ENCODE measurements around the gene NR1D2.

Gene NR1D2

DNA sequence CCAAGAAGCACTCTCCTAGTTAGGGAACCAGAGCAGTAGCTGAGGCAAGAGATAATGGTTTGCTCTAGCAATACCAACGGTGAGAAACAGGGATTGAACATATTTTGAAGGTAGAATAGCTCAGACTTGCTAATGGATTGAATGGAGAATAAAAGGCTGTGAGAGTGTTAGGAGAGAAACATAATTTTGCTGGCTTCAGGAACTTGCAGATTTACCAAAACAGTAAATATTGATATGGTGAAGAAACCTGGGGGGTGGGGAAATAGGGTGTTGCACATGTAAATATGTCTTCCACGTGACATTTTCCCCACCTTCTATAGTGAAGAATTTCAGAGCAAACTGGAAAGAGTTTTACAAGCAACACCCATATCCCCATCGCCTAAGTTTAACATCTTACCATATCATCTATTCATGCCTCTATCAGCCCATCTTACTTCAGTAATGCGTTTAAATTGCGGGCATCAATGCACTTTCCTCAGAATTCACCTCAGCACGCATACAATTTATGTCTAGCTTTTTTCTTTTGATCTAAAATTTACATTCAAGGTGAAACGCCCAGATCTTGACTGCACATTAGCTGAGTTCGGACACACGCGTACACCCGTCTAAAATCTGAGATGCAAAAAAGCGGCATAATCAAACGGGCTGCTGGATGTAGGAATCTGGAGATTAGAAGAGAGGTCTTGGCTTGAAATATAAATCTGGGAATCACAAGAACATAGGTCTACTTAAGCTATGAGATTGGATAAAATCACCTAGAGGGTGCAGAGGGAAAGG, 891 bp upstream of the NR1D2 start:
- TF ChIP-seq, protein P1, sequence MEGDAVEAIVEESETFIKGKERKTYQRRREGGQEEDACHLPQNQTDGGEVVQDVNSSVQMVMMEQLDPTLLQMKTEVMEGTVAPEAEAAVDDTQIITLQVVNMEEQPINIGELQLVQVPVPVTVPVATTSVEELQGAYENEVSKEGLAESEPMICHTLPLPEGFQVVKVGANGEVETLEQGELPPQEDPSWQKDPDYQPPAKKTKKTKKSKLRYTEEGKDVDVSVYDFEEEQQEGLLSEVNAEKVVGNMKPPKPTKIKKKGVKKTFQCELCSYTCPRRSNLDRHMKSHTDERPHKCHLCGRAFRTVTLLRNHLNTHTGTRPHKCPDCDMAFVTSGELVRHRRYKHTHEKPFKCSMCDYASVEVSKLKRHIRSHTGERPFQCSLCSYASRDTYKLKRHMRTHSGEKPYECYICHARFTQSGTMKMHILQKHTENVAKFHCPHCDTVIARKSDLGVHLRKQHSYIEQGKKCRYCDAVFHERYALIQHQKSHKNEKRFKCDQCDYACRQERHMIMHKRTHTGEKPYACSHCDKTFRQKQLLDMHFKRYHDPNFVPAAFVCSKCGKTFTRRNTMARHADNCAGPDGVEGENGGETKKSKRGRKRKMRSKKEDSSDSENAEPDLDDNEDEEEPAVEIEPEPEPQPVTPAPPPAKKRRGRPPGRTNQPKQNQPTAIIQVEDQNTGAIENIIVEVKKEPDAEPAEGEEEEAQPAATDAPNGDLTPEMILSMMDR (IDR thresholded peaks at IDR 0.05; ENCODE audit: control insufficient read depth, extremely low read depth, insufficient read depth) = no peak
- peak overlapping the region; percentile 63 for H3K4me3 ChIP-seq (ENCODE audit: low read depth, low read length)
- no peak for DNase-seq (ENCODE audit: low read depth)

DNA sequence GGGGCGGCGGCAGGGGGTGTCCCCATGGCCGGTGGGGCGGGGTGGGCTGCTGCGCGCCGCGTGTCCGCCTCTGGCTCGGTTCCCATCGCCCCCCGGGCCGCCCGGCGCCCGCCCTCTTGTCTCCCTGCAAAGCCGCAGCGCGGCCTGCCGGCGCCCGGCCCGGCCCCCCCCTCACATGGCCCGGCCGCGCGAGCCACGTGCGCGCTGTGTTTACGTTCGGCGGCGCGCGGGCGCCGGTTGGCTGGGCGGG, 502 bp downstream of the NR1D2 start:
- TF ChIP-seq, protein P1 (IDR thresholded peaks at IDR 0.05; ENCODE audit: control insufficient read depth, extremely low read depth, insufficient read depth) = no peak
- DNase-seq (ENCODE audit: low read depth) = no peak
- peak overlapping the region; percentile 63 for H3K4me3 ChIP-seq (ENCODE audit: low read depth, low read length)

DNA sequence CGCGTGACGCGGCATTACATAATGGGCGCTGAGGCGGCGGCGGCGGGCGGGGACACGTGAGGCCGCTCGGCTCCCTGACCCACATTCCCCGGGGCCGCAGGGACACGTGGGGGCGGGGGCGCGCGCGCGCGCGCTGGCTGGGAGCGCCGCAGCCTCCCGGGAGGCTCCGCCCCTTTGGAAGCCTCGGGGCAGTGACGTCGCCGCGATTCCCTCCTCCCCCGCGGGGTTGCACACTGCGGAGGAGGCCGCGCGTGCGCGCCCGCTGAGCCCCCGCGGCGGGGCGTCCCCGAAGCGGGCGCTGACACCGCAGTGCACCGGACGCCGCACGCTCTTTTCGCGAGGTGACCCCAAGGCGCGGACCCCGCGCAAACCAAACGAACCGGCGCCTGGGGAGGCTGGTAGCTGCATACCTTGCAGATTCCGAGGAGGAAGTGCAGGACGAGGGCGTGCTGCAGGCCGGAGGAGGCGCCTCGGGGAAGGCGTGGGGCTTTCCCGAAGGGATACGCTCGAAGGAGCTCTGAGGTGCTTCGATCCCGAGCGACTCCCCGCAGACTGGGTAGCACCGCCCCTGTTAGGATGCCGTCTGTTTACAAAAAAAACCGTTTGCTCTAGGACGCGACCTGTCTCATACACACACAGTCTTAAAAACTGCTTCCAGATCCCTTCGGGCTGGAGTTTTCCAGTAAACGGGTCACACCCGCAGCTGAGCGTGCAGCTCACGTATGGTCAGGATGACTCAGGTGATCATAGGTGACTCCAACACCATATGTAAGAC, 1.0 kb downstream of the NR1D2 start:
- H3K4me3 ChIP-seq (ENCODE audit: low read depth, low read length) = peak overlapping the region; percentile 70
- TF ChIP-seq, protein P1 (IDR thresholded peaks at IDR 0.05; ENCODE audit: control insufficient read depth, extremely low read depth, insufficient read depth) = no peak
- DNase-seq (ENCODE audit: low read depth) = peak; percentile 81

DNA sequence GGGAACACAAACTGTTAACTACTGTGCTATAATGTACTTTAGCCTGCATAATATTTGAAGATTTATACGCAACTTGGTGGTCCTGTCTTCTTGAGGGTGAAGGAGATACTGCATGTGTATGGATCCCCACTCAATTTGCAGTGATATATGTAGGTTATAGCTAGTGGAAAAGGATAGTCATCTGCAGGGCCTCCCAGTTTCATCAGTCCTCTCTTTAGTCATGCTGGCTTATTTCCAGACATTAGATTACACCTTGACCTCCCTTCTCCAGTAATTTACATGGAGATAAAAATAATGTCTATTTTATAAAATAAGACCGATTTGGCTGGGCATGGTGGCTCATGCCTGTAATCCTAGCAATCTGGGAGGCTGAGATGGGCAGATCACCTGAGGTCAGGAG, 3.7 kb downstream of the NR1D2 start:
- no peak overlapping the region for H3K4me3 ChIP-seq (ENCODE audit: low read depth, low read length)
- DNase-seq (ENCODE audit: low read depth) = no peak
- TF ChIP-seq, protein P1 (IDR thresholded peaks at IDR 0.05; ENCODE audit: control insufficient read depth, extremely low read depth, insufficient read depth) = no peak

DNA sequence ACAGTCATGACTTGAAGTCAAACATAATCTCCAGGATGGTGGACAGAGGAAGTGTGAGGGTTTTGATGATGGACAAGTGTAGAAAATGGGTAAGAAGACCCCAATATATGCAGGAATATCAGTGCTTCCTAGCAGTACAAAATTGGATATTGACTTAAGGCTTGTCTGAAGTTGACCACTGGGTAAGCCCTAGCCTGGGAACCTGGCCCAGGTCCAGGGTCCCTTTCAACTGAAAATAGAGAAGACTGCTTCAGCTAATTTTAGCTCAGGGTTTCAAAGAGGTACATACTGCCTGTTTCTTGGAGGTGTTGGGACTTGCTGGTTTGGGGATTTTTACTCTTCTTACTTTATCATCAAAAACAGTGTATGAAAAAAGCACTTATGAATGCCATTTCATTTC, 4.7 kb downstream of the NR1D2 start:
- no peak overlapping the region for H3K4me3 ChIP-seq (ENCODE audit: low read depth, low read length)
- no peak for DNase-seq (ENCODE audit: low read depth)

GRCh38 chr3:23950293-23950692, 5.2 kb downstream of the NR1D2 start:
- DNase-seq (ENCODE audit: low read depth) = no peak
- no peak overlapping the region for H3K4me3 ChIP-seq (ENCODE audit: low read depth, low read length)
- TF ChIP-seq, protein P1 (IDR thresholded peaks at IDR 0.05; ENCODE audit: control insufficient read depth, extremely low read depth, insufficient read depth) = no peak

More for the DNA sequence above, 4.7 kb downstream of the NR1D2 start:
- TF ChIP-seq, protein P1 (IDR thresholded peaks at IDR 0.05; ENCODE audit: control insufficient read depth, extremely low read depth, insufficient read depth) = no peak

Data from LNCaP clone FGC (cell line).